T-cell (primary cell): Measurements from ENCODE around the gene PLA2G2E. TPM values are rescaled to one million over a fixed set of nuclear protein-coding genes. Genes with fewer than 3 reads are reported as not detected.
"Not testable (repeated sequence)": the region's sequence is repeated elsewhere in the genome, so short reads cannot be mapped to it uniquely, and the experiment has no call there.

Experiments used
- ATAC-seq, 4 experiments: fragments of 200-7000 bp in 3 of 4; fragments of 150-1000 bp in 1 of 4; cut with Tn5 transposase; replicated peaks in 1 of 4; 1 replicate in 3 of 4; 2 replicates in 1 of 4; pipeline ENCODE4 v1.10.0; 2021; ENCODE audit warnings: moderate library complexity in 3 of 4, mild to moderate bottlenecking in 2 of 4, moderate number of reproducible peaks in 1 of 4
- CTCF ChIA-PET, 2 donors: fragments of 300-600 bp; sonication (Branson Sonifier 250); formaldehyde crosslinking; loops; one replicate each; lab custom pipeline; 2022; ENCODE audit warnings: antibody characterized with exemption in 2 of 2; lab: Charles Lee
- POLR2A ChIA-PET, 2 donors: fragments of 300-600 bp; sonication (Branson Sonifier 250); formaldehyde crosslinking; loops; one replicate each; lab custom pipeline; 2022; ENCODE audit warnings: antibody characterized with exemption in 2 of 2; lab: Charles Lee
- DNase-seq, 35 experiments: peaks; one replicate each; pipeline versions ENCODE4 v3.0.0 to v3.0.0-alpha.2; 2013 to 2023
- H3K27ac ChIP-seq: one replicate; pipeline ENCODE4 v1.5.1; 2013; ENCODE audit warnings: low read length
- H3K27me3 ChIP-seq, 2 experiments: replicated peaks in 1 of 2; 1 replicate in 1 of 2; 2 replicates in 1 of 2; pipeline versions ENCODE4 v1.6.1 to v1.7.0; 2013; ENCODE audit warnings: low read length in 1 of 2, mixed read lengths in 1 of 2; ENCODE audit not compliant: control insufficient read depth in 2 of 2, insufficient read depth in 2 of 2; ENCODE audit errors: extremely low read depth in 1 of 2
- H3K36me3 ChIP-seq, 2 donors: 1 replicate in 1 of 2; 2 replicates in 1 of 2; pipeline versions ENCODE4 v1.6.1 to v1.7.0; 2013; ENCODE audit warnings: low read length in 1 of 2; ENCODE audit not compliant: control insufficient read depth in 2 of 2, insufficient read depth in 1 of 2; ENCODE audit errors: extremely low read depth in 1 of 2
- H3K4me1 ChIP-seq, 2 experiments: 1 replicate in 1 of 2; 2 replicates in 1 of 2; pipeline versions ENCODE4 v1.6.1 to v1.7.0; 2013; ENCODE audit warnings: low read length in 2 of 2, mixed read lengths in 1 of 2; ENCODE audit not compliant: insufficient read depth in 2 of 2, control insufficient read depth in 1 of 2; ENCODE audit errors: extremely low read depth in 1 of 2
- H3K4me3 ChIP-seq, 2 donors: 1 replicate in 1 of 2; 2 replicates in 1 of 2; pipeline versions ENCODE4 v1.5.1 to v1.7.0; 2013; ENCODE audit warnings: mild to moderate bottlenecking in 2 of 2, low read length in 1 of 2, moderate library complexity in 1 of 2; ENCODE audit not compliant: control insufficient read depth in 1 of 2; ENCODE audit errors: extremely low read depth in 1 of 2
- H3K9me3 ChIP-seq: 2 replicates; pipeline ENCODE4 v1.7.0; 2013
- H3K27ac Mint-ChIP-seq, 2 donors: one replicate each; pipeline ENCODE4 v1.8.0; 2020 to 2021; ENCODE audit warnings: mild to moderate bottlenecking in 2 of 2, mixed read lengths in 2 of 2
- H3K27me3 Mint-ChIP-seq, 2 donors: one replicate each; pipeline ENCODE4 v1.8.0; 2021 to 2022; ENCODE audit warnings: mixed read lengths in 2 of 2
- H3K36me3 Mint-ChIP-seq: one replicate; pipeline ENCODE4 v1.8.0; 2021; ENCODE audit warnings: mixed read lengths
- H3K4me1 Mint-ChIP-seq, 3 donors: one replicate each; pipeline ENCODE4 v1.8.0; 2020 to 2022; ENCODE audit warnings: mixed read lengths in 3 of 3, mild to moderate bottlenecking in 1 of 3
- H3K4me3 Mint-ChIP-seq, 3 donors: one replicate each; pipeline ENCODE4 v1.8.0; 2020 to 2022; ENCODE audit warnings: mild to moderate bottlenecking in 3 of 3, mixed read lengths in 3 of 3, moderate library complexity in 3 of 3
- H3K9me3 Mint-ChIP-seq, 3 donors: one replicate each; pipeline ENCODE4 v1.8.0; 2020 to 2022; ENCODE audit warnings: mixed read lengths in 3 of 3
- WGBS: methylation state at CpG from one replicate; pipeline ENCODE4 v1.1.5; 2013; ENCODE audit warnings: missing lambda C conversion rate; ENCODE audit not compliant: insufficient coverage; 5-methylcytosine and 5-hydroxymethylcytosine counted together
- total RNA-seq, 35 experiments: library from RNA in 6 of 35; stranded (reverse) in 6 of 35; fragments of 120-200 nt in 1 of 35; gene quantifications; one replicate each; pipeline versions ENCODE4 v1.2.1 to v1.2.4 and lab custom pipeline; 2013 to 2026

The PLA2G2E gene
- total RNA-seq, 5 donors from 2014 or later (not counting 1 experiment from before 2014, with no cell fraction given) = not detected

DNA sequence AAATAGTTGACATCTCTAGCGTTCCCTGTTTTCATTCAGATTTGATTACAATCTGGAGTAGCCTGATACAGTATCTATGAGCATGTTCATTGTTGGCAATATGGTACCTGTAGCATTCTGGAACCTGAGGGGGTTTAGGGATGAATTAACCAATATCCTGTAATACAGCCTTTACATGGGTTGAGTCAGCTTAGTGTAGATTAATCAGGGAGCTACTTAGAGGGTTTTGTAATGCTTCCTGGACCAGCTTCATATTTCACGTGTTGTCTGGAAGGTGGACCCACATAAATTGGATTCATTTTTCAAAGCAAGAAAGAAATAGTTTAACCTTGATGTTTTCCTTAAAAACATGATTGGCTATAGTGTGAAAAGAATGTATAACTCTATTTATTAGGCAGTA lies 37.6 kb downstream of the PLA2G2E start:
- CTCF ChIA-PET = no interaction called here
- no peak overlapping the region for H3K4me3 Mint-ChIP-seq
- no peak overlapping the region for H3K27ac Mint-ChIP-seq
- Histone ChIP-seq H3K4me1 (peaks cover 3 to 24% of the 10 kb centered on the region in 2 experiments), H3K27me3 (no peaks in the 10 kb centered on the region), H3K4me3 (no peak overlapping the region), H3K27ac (no peak overlapping the region), H3K9me3 (no peaks in the 10 kb centered on the region), H3K36me3 (peaks cover 0 to 3% of the 10 kb centered on the region in 2 donors)
- H3K4me1 Mint-ChIP-seq = peaks cover 52 to 71% (median 57%) of the 10 kb centered on the region in 3 donors
- no peaks in the 10 kb centered on the region for H3K27me3 Mint-ChIP-seq
- no CpG with 5 or more reads among the region's 2 CpGs for WGBS
- H3K36me3 Mint-ChIP-seq = peaks cover 3% of the 10 kb centered on the region
- ATAC-seq (no peak), DNase-seq (no peak)
- POLR2A ChIA-PET = no interaction called here
- H3K9me3 Mint-ChIP-seq = no peaks in the 10 kb centered on the region

DNA sequence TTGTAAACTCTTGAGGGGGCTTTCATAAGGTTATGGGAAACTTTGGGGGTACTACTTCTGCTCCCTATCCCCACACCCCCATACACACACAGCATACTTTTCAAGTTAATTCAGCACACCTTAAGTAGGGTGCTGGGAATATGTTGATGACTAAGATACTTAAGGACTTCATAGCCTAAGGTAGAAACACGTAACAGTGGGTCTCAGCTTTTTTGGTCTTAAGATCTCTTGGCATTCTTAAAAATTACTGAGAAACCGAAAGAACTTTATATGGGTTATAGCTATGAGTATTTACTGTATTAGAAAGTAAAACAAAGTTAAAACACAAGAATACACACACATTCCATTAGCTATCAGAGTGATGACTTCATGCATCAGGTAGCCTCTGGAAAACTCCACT lies 39.1 kb downstream of the PLA2G2E start:
- H3K9me3 Mint-ChIP-seq = no peaks in the 10 kb centered on the region
- Histone ChIP-seq H3K4me1 (peaks cover 3 to 24% of the 10 kb centered on the region in 2 experiments), H3K27ac (no peak overlapping the region), H3K9me3 (no peaks in the 10 kb centered on the region), H3K4me3 (no peak overlapping the region), H3K36me3 (peaks cover 0 to 3% of the 10 kb centered on the region in 2 donors), H3K27me3 (peaks cover 0 to 1% of the 10 kb centered on the region in 2 experiments)
- no peaks in the 10 kb centered on the region for H3K36me3 Mint-ChIP-seq
- WGBS = no CpG with 5 or more reads among the region's 2 CpGs
- CTCF ChIA-PET = no interaction called here
- H3K4me3 Mint-ChIP-seq = peak overlapping the region in 2 of 3 donors; percentile 81 to 82
- no peak overlapping the region for H3K27ac Mint-ChIP-seq
- peaks cover 0 to 3% of the 10 kb centered on the region in 2 donors for H3K27me3 Mint-ChIP-seq
- H3K4me1 Mint-ChIP-seq = peaks cover 52 to 62% (median 56%) of the 10 kb centered on the region in 3 donors
- ATAC-seq (no peak), DNase-seq (no peak)
- POLR2A ChIA-PET = no interaction called here

DNA sequence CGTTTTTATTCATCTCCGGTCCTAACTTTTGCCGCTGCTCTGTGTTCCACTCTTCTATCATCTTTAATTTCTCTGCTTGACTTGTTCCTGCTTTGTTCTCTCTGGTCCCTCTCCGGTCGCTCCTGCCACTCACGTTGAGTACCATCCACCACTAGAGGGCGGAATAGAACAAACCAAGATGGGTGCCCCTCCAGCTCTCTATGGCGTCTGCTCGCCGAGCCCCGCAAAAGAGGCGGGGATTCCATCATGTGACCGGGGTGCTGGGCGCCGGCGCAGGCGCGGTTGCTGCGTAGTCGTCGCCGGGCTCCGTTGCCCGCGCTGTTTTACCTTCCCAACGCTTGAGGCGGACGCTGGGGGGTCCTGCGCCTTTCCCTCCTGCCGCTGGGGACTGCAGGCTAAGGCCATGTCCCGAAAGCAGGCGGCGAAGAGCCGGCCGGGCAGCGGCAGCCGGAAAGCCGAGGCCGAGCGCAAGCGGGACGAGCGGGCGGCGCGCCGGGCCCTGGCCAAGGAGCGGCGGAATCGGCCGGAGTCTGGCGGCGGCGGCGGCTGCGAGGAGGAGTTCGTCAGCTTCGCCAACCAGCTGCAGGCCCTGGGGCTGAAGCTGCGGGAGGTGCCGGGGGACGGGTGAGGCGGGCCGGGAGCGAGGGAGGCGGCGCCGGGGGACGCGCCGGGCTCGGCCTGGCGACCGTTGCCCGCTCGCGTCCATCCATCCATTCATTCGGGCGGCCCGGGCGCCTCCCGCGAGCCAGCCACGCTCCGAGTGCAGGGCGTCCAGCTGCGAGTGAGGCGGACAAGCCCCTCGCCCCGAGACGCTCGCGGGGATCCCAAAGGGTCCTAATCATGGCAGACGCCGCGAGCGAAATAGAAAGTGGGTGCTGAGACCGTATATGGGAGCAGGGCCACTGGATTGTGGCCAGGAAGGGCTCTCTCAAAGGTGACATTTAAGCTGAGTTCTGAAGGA lies 41.0 kb downstream of the PLA2G2E start, which contains the start of gene OTUD3:
OTUD3 (plus strand) TSS at position 285 of the 961 bp plus-strand sequence; CDS start at position 404, 119 bp downstream.
- Histone ChIP-seq H3K27me3 (peaks cover 5 to 6% of the 10 kb centered on the region in 2 experiments), H3K27ac (peak within 1 kb of the TSS; percentile 25), H3K4me3 (peak within 1 kb of the TSS; percentile 69 to 77), H3K4me1 (peaks cover 3 to 24% of the 10 kb centered on the region in 2 experiments), H3K9me3 (no peaks in the 10 kb centered on the region), H3K36me3 (peaks cover 0 to 2% of the 10 kb centered on the region in 2 donors)
- ChIA-PET CTCF (interaction anchor here in 1 of 2 donors (0.7 kb wide), 1 partner anchor 35 kb away, joined by 4 read pairs; no protein-coding TSS in a partner anchor), POLR2A (no interaction called here)
- DNase-seq = peak; percentile 81 to 99 (median 95)
- peak; percentile 94 to 98 (median 96) for ATAC-seq
- Mint-ChIP-seq H3K4me1 (peaks cover 41 to 43% (median 42%) of the 10 kb centered on the region in 3 donors), H3K9me3 (no peaks in the 10 kb centered on the region), H3K36me3 (no peaks in the 10 kb centered on the region), H3K27me3 (peaks cover 6 to 10% of the 10 kb centered on the region in 2 donors), H3K27ac (peak within 1 kb of the TSS; percentile 52 to 60), H3K4me3 (peak within 1 kb of the TSS; percentile 81 to 82 (median 82))
- under 1% methylated on average over 97 of the region's 97 CpGs for WGBS

DNA sequence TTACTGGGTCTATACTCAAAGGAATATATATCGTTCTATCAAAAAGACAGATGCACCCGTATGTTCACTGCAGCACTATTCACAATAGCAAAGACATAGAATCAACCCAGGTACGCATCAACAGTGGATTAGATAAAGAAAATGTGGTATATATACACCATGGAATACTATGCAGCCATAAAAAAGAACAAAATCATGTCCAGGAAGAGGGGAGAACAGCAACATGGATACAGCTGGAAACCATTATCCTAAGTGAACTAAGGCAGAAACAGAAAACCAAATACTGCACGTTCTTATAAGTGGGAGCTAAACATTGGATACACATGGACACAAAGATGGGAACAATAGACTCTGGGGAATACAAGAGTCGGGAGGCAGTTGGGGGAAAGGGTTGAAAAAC lies 42.6 kb downstream of the PLA2G2E start:
- H3K9me3 ChIP-seq, H3K36me3 Mint-ChIP-seq, POLR2A ChIA-PET, H3K9me3 Mint-ChIP-seq, ATAC-seq, H3K36me3 ChIP-seq, DNase-seq, H3K27ac Mint-ChIP-seq, H3K27ac ChIP-seq, CTCF ChIA-PET, H3K4me3 ChIP-seq: not testable (repeated sequence)
- Mint-ChIP-seq H3K4me1 (peaks cover 33 to 37% (median 34%) of the 10 kb centered on the region in 3 donors), H3K4me3 (peak overlapping the region in 1 of 3 donors; percentile 11), H3K27me3 (peaks cover 14 to 16% of the 10 kb centered on the region in 2 donors)
- 100% methylated on average over 1 of the region's 5 CpGs for WGBS
- peaks cover 6 to 11% of the 10 kb centered on the region in 2 experiments for H3K27me3 ChIP-seq
- H3K4me1 ChIP-seq = peaks cover 3 to 24% of the 10 kb centered on the region in 2 experiments

DNA sequence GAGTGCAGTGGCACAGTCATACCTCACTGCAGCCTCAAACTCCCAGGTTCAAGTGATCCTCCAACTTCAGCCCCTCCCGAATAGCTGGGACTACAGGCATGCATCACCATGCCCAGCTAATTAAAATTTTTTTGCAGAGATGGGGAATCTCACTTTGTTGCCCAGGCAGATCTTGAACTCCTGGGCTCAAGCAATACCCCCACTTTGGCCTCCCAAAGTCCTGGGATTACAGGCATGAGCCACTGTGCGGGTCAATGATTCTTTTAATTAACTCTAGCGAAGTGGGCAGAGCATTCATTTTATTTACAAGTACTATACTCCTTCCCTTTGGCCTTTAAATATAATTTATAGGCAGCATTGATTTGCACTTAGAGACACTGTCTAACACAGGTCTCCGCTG lies 43.8 kb downstream of the PLA2G2E start:
- POLR2A ChIA-PET = interaction anchor here in 1 of 2 donors (0.6 kb wide), 1 partner anchor 51 kb away, joined by 3 read pairs; no protein-coding TSS in a partner anchor
- Mint-ChIP-seq H3K4me1 (peaks cover 23 to 25% (median 23%) of the 10 kb centered on the region in 3 donors), H3K27me3 (peaks cover 21 to 22% of the 10 kb centered on the region in 2 donors), H3K36me3 (no peaks in the 10 kb centered on the region), H3K9me3 (no peaks in the 10 kb centered on the region), H3K27ac (no peak overlapping the region), H3K4me3 (no peak overlapping the region)
- WGBS = 100% methylated on average over 2 of the region's 4 CpGs
- H3K27ac ChIP-seq = no peak overlapping the region
- no peaks in the 10 kb centered on the region for H3K9me3 ChIP-seq
- H3K4me3 ChIP-seq = no peak overlapping the region
- H3K36me3 ChIP-seq = no peaks in the 10 kb centered on the region
- H3K4me1 ChIP-seq = peaks cover 3 to 19% of the 10 kb centered on the region in 2 experiments
- ATAC-seq = no peak
- no peak for DNase-seq
- H3K27me3 ChIP-seq = peaks cover 6 to 18% of the 10 kb centered on the region in 2 experiments
- CTCF ChIA-PET = no interaction called here

DNA sequence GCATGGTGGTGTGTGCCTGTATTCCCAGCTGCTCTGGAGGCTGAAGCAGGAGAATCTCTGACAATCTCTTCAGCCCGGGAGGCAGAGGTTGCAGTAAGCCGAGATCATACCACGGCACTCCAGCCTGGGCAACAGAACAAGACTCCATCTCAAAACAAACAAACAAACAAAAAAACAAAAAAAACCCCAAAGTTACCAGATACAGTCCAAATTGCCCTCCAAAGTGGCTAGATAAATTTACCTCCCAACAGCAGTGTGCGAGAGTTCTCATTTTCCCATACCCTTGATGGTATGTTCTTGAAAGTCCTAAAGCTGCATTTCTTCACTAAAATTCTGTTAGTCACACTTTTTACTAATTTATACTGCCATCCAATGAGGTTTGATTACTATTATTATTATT lies 44.2 kb downstream of the PLA2G2E start:
- H3K4me3 ChIP-seq = no peak overlapping the region
- peaks cover 3 to 19% of the 10 kb centered on the region in 2 experiments for H3K4me1 ChIP-seq
- ChIA-PET POLR2A (interaction anchor here in 1 of 2 donors (0.6 kb wide), 1 partner anchor 52 kb away, joined by 3 read pairs; no protein-coding TSS in a partner anchor), CTCF (no interaction called here)
- whole genome bisulfite sequencing = 82% methylated on average over 3 of the region's 4 CpGs
- no peaks in the 10 kb centered on the region for H3K9me3 ChIP-seq
- no peak overlapping the region for H3K4me3 Mint-ChIP-seq
- H3K27me3 Mint-ChIP-seq = peaks cover 22 to 24% of the 10 kb centered on the region in 2 donors
- peaks cover 6 to 20% of the 10 kb centered on the region in 2 experiments for H3K27me3 ChIP-seq
- no peak overlapping the region for H3K27ac Mint-ChIP-seq
- DNase-seq (no peak), ATAC-seq (no peak)
- H3K36me3 ChIP-seq = no peaks in the 10 kb centered on the region
- H3K27ac ChIP-seq = no peak overlapping the region
- peaks cover 18 to 21% (median 19%) of the 10 kb centered on the region in 3 donors for H3K4me1 Mint-ChIP-seq
- no peaks in the 10 kb centered on the region for H3K36me3 Mint-ChIP-seq
- H3K9me3 Mint-ChIP-seq = no peaks in the 10 kb centered on the region
